A549 treated with Mapracorat at 1 μM for 4 hours (cell line): Measurements from ENCODE around the gene MECP2. TPM values are rescaled to one million over a fixed set of nuclear protein-coding genes. Genes with fewer than 3 reads are reported as not detected.

Experiments
- total RNA-seq: library from RNA; stranded (reverse); fragments of 200-300 nt; extraction: Qiagen RNA extraction; gene quantifications from 5 replicates; pipeline ENCODE4 v1.2.3, GENCODE V29; 2022

MECP2 gene
- 15.1 to 22.0 TPM (median 18.8 TPM) in 5 replicates for total RNA-seq

DNA sequence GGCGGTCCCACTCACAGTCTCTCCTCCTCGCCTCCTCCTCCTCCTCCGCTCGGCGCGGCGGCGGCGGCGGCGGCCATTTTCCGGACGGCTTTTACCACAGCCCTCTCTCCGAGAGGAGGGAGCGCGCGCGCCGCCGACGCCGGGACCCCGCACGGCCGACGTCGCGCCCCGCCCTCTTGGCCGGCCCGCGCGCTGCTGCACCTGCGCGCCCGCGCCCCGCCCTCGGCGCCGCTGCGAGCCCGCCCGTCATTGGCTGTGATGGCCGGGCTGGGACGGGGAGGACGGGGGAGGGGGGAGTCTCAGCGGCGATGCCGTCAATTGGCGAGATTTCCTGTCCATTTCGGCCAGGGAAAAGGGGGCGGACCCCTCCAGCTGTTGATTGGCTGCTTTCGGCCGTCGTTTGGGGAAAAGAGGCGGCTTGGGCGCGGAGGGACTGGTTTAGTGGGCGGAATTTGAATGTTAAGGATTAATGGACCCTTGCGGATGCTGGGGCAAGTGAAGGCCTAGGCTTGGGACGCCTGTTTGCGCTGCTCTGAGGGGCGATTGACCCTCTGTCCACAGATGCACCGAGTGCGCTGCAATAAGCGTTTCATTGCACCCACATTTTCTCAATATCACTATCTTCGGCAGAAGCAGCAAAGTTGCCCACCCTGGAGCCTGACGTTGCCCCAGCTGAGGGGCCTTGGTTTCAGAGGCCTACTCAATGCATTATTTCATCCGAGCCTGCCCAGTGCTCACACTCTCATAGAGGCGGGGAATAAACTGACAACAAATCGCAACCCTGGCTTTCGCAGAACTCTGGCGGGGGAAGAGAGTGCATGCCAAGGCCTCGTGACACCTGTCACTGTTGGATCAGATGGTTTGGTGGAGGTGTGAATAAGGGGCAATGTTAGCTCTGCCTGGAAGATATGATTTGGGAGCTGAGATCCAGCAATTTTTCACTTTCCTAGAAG, at the start of gene MECP2:
Gene MECP2, minus strand, starts transcription at position 129 of the 953 bp plus-strand sequence.

DNA sequence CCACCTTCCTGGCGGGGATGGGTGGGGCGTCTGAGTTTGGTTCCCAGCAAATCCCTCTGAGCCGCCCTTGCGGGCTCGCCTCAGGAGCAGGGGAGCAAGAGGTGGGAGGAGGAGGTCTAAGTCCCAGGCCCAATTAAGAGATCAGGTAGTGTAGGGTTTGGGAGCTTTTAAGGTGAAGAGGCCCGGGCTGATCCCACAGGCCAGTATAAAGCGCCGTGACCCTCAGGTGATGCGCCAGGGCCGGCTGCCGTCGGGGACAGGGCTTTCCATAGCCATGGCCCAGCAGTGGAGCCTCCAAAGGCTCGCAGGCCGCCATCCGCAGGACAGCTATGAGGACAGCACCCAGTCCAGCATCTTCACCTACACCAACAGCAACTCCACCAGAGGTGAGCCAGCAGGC, 46.5 kb upstream of the MECP2 start, which contains the start of gene OPN1LW:
Gene OPN1LW, plus strand, starts transcription at position 234 of the 400 bp plus-strand sequence. Its CDS starts 41 bp downstream, at position 275.

DNA sequence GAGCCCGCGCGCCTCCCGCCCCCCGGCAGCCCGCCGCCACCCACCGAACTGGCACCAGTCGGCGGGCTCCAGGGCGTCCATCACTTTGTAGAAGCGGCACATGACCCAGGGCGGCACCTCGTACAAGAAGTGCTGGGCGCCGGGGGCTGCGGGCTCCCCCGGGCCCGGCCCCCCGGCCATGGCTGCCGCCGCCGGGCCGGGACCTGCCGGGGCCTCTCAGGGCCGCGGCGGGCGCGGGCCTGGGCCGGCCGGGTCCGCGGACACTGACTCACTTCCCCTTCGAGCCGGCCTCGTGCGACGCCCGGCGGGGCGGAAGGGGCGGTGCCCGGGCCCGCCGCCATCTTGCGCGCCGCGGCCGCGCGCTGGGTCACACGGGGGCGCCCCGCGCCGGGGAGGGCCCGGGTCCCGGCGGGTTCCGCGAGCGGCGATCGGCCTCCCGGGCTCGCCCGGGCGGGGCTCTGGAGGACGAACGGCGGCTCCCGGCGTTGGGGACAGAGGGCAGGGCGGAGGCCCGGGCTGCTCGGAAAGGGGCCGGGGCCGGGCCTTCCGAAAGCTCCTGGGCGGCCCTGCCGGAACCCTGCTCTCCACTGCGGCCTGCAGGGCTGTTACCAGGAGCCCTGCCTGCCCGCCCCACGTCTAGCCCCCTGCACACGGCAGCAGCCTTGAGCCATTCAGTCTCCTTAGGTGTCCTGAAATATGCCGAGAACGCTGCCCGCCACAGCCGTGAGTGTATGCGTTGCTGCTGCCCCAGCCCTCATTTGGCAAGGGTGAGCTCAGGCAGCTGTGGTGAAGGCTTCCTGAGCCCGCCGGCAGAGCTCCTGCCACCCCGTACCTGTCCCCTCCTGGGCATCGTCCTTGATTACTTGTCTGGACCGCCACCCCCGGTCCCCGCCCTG, 77.6 kb downstream of the MECP2 start, which contains the start of gene IRAK1:
Gene IRAK1, minus strand, starts transcription at position 270 of the 896 bp plus-strand sequence. Its CDS starts 90 bp downstream, at position 180.

DNA sequence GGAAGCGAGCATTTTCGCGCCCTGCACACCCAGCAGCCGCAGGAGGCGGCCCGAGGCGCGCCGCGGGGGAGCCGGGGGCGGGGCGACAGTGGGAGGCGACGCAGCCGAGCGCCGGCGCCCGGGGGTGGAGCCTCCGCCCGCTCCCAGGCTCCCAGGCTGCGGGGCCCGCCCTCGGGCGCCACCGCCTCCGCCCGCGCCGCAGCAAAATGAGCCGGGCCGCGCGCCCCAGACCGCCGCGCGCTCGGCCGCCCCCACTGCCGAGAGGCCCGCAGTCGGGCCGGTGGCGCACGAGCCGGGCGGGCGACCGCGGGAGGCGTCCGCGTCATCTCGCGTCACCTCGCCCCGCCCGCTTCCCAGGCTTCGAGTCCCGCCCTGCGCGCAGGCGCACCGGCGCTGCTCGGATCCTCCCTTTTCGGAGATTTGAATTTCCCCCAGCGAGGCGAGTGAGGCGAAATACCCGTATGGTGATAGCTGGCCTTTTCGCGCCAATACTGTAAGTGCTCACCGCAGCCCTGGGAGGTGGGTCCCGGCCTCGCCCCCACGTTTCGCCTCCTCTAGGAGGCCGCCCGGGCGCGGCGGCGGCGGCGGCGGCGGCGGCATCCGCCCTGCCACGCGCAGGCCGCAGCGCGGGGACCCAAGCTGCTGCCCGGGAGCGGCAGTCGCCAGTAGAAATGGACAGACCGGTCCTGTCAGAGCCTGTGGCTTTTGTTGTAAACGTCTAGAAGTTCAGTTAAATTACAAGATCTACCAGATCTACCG, 125.0 kb downstream of the MECP2 start, which contains the start of gene TMEM187:
Gene TMEM187, plus strand, starts transcription at position 387 of the 759 bp plus-strand sequence. CDS start 9,309 bp downstream, outside the sequence.

Other genes with a start within 250 kb of the MECP2 start
- gene L1CAM, start 211.5 kb downstream of the MECP2 start, total RNA-seq, result 16.6 to 21.9 TPM (median 18.2 TPM) in 5 replicates
- gene AVPR2, start 193.0 kb downstream of the MECP2 start, total RNA-seq, result 0.11 to 0.22 TPM in 2 of 5 replicates, not detected in the others
- gene ARHGAP4, start 171.5 kb downstream of the MECP2 start, total RNA-seq, result 0.91 to 2.2 TPM (median 1.9 TPM) in 5 replicates
- 201 to 244 TPM (median 219 TPM) in 5 replicates for gene NAA10, start 162.7 kb downstream of the MECP2 start, total RNA-seq
- 0.19 TPM in 2 of 5 replicates, not detected in the others for gene RENBP, start 153.1 kb downstream of the MECP2 start, total RNA-seq
- gene HCFC1, start 125.9 kb downstream of the MECP2 start, total RNA-seq, result 31.5 to 41.8 TPM (median 37.1 TPM) in 5 replicates
- 4.3 to 7.9 TPM (median 6.0 TPM) in 5 replicates for gene TMEM187, start 125.0 kb downstream of the MECP2 start, total RNA-seq
- 191 to 225 TPM (median 216 TPM) in 5 replicates for gene IRAK1, start 77.8 kb downstream of the MECP2 start, total RNA-seq
- gene OPN1LW, start 46.5 kb upstream of the MECP2 start, total RNA-seq, result not detected in 5 replicates
- gene OPN1MW, start 84.9 kb upstream of the MECP2 start, total RNA-seq, result not detected in 5 replicates
- gene OPN1MW2, start 122.0 kb upstream of the MECP2 start, total RNA-seq, result not detected in 5 replicates
- not detected in 5 replicates for gene OPN1MW3, start 159.9 kb upstream of the MECP2 start, total RNA-seq
- gene TEX28, start 197.4 kb upstream of the MECP2 start, total RNA-seq, result not detected in 5 replicates
- 0.10 to 0.34 TPM in 2 of 5 replicates, not detected in the others for gene TKTL1, start 198.1 kb upstream of the MECP2 start, total RNA-seq